ENCODE data around the gene GBX2. TPM values are rescaled to one million over a fixed set of nuclear protein-coding genes. Genes with fewer than 3 reads are reported as not detected.

GBX2 gene
- total and polyA plus RNA-seq, 2 of the 8 experiments (the other 6 are each of a cell fraction or from before 2014, with no cell fraction given): 0.38 to 0.89 TPM

DNA sequence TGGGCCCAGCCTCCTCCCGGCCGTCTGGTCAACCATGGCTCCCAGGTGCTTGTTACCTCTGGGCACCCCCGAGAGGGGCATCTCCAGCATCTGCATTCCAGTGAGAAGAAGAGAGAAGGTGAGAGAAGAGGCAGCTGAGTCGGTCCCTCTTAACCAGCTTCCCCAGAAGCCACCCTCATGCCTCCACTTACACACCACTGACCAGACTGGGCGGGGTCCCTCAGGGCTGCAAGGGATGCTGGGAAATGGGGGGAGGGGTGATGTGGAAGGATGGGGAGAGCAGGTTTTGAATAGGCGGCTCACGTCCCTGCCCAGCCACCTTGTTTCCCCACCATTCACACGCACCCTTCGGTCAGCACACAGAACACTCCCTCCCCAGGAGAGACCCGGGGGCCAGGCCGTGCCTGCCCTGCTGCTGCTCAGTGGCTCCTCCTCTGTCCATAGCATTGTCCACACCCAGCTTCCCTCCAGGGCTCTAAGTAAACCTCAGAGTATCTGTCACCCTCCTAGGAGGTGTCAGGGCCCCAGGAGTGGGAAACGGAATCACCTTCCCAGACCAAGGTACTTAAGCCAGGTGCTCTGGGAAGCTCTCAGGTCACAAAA is 34.7 kb downstream of the GBX2 start:
- Histone ChIP-seq H3K27ac (ENCODE audit: low read depth, low read length) (no peak overlapping the region), H2BK120ac (replicated peaks; ENCODE audit: low read depth, low read length) (no peak overlapping the region), H2BK12ac (ENCODE audit: low read depth, low read length) (no peak overlapping the region), H2BK15ac (ENCODE audit: low read length) (no peak overlapping the region), H3K4me3 (ENCODE audit: extremely low read depth in 1 of 4, insufficient read depth in 2 of 4, low read depth in 3 of 4, low read length in 4 of 4) (no peak overlapping the region), H2AFZ (ENCODE audit: low read length) (no peak overlapping the region), H4K5ac (ENCODE audit: insufficient read length, low read depth, low read length) (no peak overlapping the region), H3K4me2 (ENCODE audit: insufficient read depth in 1 of 2, low read depth in 2 of 2, low read length in 2 of 2) (no peak overlapping the region), H3K79me1 (ENCODE audit: low read depth, low read length) (no peaks in the 10 kb centered on the region), H3K18ac (ENCODE audit: extremely low read depth, low read length) (no peak overlapping the region), H3K23ac (ENCODE audit: insufficient read length) (no peak overlapping the region), H2BK20ac (ENCODE audit: low read length) (no peak overlapping the region), H4K8ac (ENCODE audit: extremely low read depth, insufficient read depth, low read length) (no peak overlapping the region; the same call in 1 of the 2 replicates), H3K36me3 (ENCODE audit: control insufficient read depth in 2 of 4, insufficient read depth in 4 of 4, low read length in 3 of 4) (no peaks in the 10 kb centered on the region), H3K14ac (ENCODE audit: insufficient read length) (no peak overlapping the region), H2BK5ac (ENCODE audit: low read depth, low read length) (no peak overlapping the region), H3K23me2 (ENCODE audit: low read depth, low read length) (no peaks in the 10 kb centered on the region), H3K56ac (replicated peaks; ENCODE audit: insufficient read length, low read depth, low read length) (no peak overlapping the region), H4K20me1 (replicated peaks in 1 of 2; ENCODE audit: control insufficient read depth in 1 of 2, insufficient read depth in 2 of 2, low read length in 2 of 2) (no peaks in the 10 kb centered on the region), H4K91ac (replicated peaks; ENCODE audit: insufficient read length, low read length) (no peak overlapping the region), H3K9me3 (ENCODE audit: insufficient read depth in 2 of 2, low read depth in 1 of 2, low read length in 1 of 2) (no peaks in the 10 kb centered on the region), H3K79me2 (ENCODE audit: control insufficient read depth in 1 of 2, insufficient read depth in 2 of 2, low read length in 2 of 2) (no peaks in the 10 kb centered on the region), H3K27me3 (replicated peaks in 1 of 4; ENCODE audit: control insufficient read depth in 3 of 4, extremely low read depth in 1 of 4, insufficient read depth in 3 of 4, low read length in 3 of 4) (no peaks in the 10 kb centered on the region), H2AK5ac (ENCODE audit: low read depth, low read length) (no peak overlapping the region), H3K4ac (replicated peaks; ENCODE audit: insufficient read length, low read depth, low read length) (no peak overlapping the region), H3K9ac (replicated peaks in 1 of 4; ENCODE audit: extremely low read depth in 1 of 4, low read depth in 3 of 4, low read length in 3 of 4) (no peak overlapping the region), H3K4me1 (replicated peaks in 1 of 4; ENCODE audit: control insufficient read depth in 3 of 4, insufficient read depth in 4 of 4, low read length in 3 of 4) (peaks cover 0 to 9% (median 2%) of the 10 kb centered on the region in 4 experiments; a peak in 3 of 7 replicates)
- 93% methylated on average over 12 of the region's 12 CpGs; no CpG with 5 or more reads in 1 of the 2 experiments for WGBS, 2 experiments (ENCODE audit: extremely low coverage in 1 of 2, insufficient coverage in 1 of 2, insufficient read length in 1 of 2, insufficient replicate concordance in 2 of 2, low coverage in 1 of 2, low lambda C conversion rate in 2 of 2, missing lambda C conversion rate in 1 of 2)
- CTCF ChIA-PET (ENCODE audit: partially characterized antibody): interaction anchor here (0.6 to 1.8 kb wide), 9 partner anchors 9 to 191 kb away, joined by 3 to 15 read pairs (median 4); no protein-coding TSS in a partner anchor
- TF ChIP-seq, protein P1, sequence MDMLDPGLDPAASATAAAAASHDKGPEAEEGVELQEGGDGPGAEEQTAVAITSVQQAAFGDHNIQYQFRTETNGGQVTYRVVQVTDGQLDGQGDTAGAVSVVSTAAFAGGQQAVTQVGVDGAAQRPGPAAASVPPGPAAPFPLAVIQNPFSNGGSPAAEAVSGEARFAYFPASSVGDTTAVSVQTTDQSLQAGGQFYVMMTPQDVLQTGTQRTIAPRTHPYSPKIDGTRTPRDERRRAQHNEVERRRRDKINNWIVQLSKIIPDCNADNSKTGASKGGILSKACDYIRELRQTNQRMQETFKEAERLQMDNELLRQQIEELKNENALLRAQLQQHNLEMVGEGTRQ (IDR thresholded peaks at IDR 0.05; ENCODE audit: low read length): no peak
- TF ChIP-seq HDAC2 (IDR thresholded peaks at IDR 0.05; ENCODE audit: borderline replicate concordance in 1 of 2, low read depth in 2 of 2, low read length in 2 of 2) (no peak), RAD21 (IDR thresholded peaks at IDR 0.05 in 1 of 2, conservative IDR thresholded peaks at IDR 0.05 in 1 of 2; ENCODE audit: low read depth in 2 of 2, low read length in 2 of 2) (peak; percentile 6 to 35; a peak in 1 of 4 replicates), POLR2AphosphoS5 (IDR thresholded peaks at IDR 0.05; ENCODE audit: low read depth, low read length) (no peak)
- TF ChIP-seq, protein P2, sequence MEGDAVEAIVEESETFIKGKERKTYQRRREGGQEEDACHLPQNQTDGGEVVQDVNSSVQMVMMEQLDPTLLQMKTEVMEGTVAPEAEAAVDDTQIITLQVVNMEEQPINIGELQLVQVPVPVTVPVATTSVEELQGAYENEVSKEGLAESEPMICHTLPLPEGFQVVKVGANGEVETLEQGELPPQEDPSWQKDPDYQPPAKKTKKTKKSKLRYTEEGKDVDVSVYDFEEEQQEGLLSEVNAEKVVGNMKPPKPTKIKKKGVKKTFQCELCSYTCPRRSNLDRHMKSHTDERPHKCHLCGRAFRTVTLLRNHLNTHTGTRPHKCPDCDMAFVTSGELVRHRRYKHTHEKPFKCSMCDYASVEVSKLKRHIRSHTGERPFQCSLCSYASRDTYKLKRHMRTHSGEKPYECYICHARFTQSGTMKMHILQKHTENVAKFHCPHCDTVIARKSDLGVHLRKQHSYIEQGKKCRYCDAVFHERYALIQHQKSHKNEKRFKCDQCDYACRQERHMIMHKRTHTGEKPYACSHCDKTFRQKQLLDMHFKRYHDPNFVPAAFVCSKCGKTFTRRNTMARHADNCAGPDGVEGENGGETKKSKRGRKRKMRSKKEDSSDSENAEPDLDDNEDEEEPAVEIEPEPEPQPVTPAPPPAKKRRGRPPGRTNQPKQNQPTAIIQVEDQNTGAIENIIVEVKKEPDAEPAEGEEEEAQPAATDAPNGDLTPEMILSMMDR (IDR thresholded peaks at IDR 0.05; ENCODE audit: control extremely low read depth in 1 of 3, insufficient read depth in 1 of 3, low read depth in 1 of 3, low read length in 3 of 3): peak; percentile 26 to 66 (median 53); a peak in 3 of 4 replicates
- POLR2A ChIA-PET (ENCODE audit: partially characterized antibody): interaction anchor here (0.8 kb wide), 1 partner anchor 26 kb away, joined by 3 read pairs; no protein-coding TSS in a partner anchor
- FAIRE-seq (no peak), DNase-seq (ENCODE audit: low read depth in 1 of 2, low spot score in 2 of 2) (no peak)

All from H1 (cell line).